ENCODE results near the gene CT47C1. TPM values are rescaled to one million over a fixed set of nuclear protein-coding genes. Genes with fewer than 3 reads are reported as not detected.

Gene CT47C1
- total and polyA plus RNA-seq, 2 donors (not counting 1 experiment from before 2014, with no cell fraction given), result not detected

GRCh38 chrX:119062750-119063374 is 9.9 kb upstream of the CT47C1 start:
- H3K36me3 ChIP-seq (replicated peaks in 1 of 2; ENCODE audit: control extremely low read depth in 1 of 2, control insufficient read depth in 1 of 2, extremely low read depth in 1 of 2, insufficient read depth in 2 of 2, low read length in 1 of 2), result no peaks in the 10 kb centered on the region
- 100% methylated on average over 1 of the region's 6 CpGs for WGBS (ENCODE audit: insufficient coverage)
- TF ChIP-seq CTCF (IDR thresholded peaks at IDR 0.05) (no peak), EZH2 (IDR thresholded peaks at IDR 0.05; ENCODE audit: borderline replicate concordance, insufficient read depth, low read depth, low read length, poor library complexity, severe bottlenecking) (no peak)
- no peak overlapping the region for H2AFZ ChIP-seq (ENCODE audit: insufficient read depth, low read depth, low read length, poor library complexity, severe bottlenecking)
- peaks cover 5% of the 10 kb centered on the region for H3K27me3 Mint-ChIP-seq
- no peak overlapping the region for H3K9ac ChIP-seq (ENCODE audit: low read length)
- CTCF ChIA-PET, result interaction anchor here (0.6 to 8.2 kb wide), 2 partner anchors 55 to 216 kb away, joined by 3 to 104 read pairs; no protein-coding TSS in a partner anchor
- H3K4me2 ChIP-seq (replicated peaks; ENCODE audit: low read depth, low read length, poor library complexity, severe bottlenecking), result no peak overlapping the region
- ATAC-seq (ENCODE audit: low read depth) (no peak), DNase-seq (no peak)
- no peak overlapping the region for H3K27ac ChIP-seq (ENCODE audit: low read length in 2 of 2)
- H3K4me3 Mint-ChIP-seq, result no peak overlapping the region
- H3K4me3 ChIP-seq (ENCODE audit: control extremely low read depth in 1 of 5, extremely low read depth in 1 of 5, insufficient read depth in 1 of 5, low read depth in 2 of 5, low read length in 4 of 5), result no peak overlapping the region
- no peaks in the 10 kb centered on the region for H3K9me3 Mint-ChIP-seq (ENCODE audit: insufficient read depth)
- H3K9me3 ChIP-seq (ENCODE audit: control extremely low read depth in 1 of 3, control insufficient read depth in 2 of 3, insufficient read depth in 1 of 3, low read length in 2 of 3), result no peaks in the 10 kb centered on the region
- H4K20me1 ChIP-seq (ENCODE audit: control insufficient read depth, insufficient read depth, low read length, poor library complexity, severe bottlenecking), result no peaks in the 10 kb centered on the region
- H3K27me3 ChIP-seq (replicated peaks in 1 of 4; ENCODE audit: control extremely low read depth in 1 of 4, control insufficient read depth in 3 of 4, insufficient read depth in 4 of 4, low read length in 3 of 4), result no peaks in the 10 kb centered on the region
- intact Hi-C loops (cut with micrococcal nuclease), result no loop called here
- H3K4me1 ChIP-seq (ENCODE audit: control insufficient read depth in 2 of 2, insufficient read depth in 2 of 2, low read length in 2 of 2), result peaks cover 0 to 6% of the 10 kb centered on the region in 2 donors
- POLR2A ChIA-PET, result no interaction called here
- H3K79me2 ChIP-seq (ENCODE audit: control insufficient read depth, insufficient read depth, low read length), result no peaks in the 10 kb centered on the region
- H3K4me1 Mint-ChIP-seq, result no peaks in the 10 kb centered on the region
- H3K27ac Mint-ChIP-seq, result no peak overlapping the region

GRCh38 chrX:119063428-119063827 is 9.4 kb upstream of the CT47C1 start:
- Histone ChIP-seq H3K9me3 (ENCODE audit: control extremely low read depth in 1 of 3, control insufficient read depth in 2 of 3, insufficient read depth in 1 of 3, low read length in 2 of 3) (no peaks in the 10 kb centered on the region), H4K20me1 (ENCODE audit: control insufficient read depth, insufficient read depth, low read length, poor library complexity, severe bottlenecking) (no peaks in the 10 kb centered on the region), H3K4me1 (ENCODE audit: control insufficient read depth in 2 of 2, insufficient read depth in 2 of 2, low read length in 2 of 2) (peaks cover 0 to 6% of the 10 kb centered on the region in 2 donors), H3K27ac (ENCODE audit: low read length in 2 of 2) (no peak overlapping the region), H3K27me3 (replicated peaks in 1 of 4; ENCODE audit: control extremely low read depth in 1 of 4, control insufficient read depth in 3 of 4, insufficient read depth in 4 of 4, low read length in 3 of 4) (no peaks in the 10 kb centered on the region), H3K4me2 (replicated peaks; ENCODE audit: low read depth, low read length, poor library complexity, severe bottlenecking) (no peak overlapping the region), H3K36me3 (replicated peaks in 1 of 2; ENCODE audit: control extremely low read depth in 1 of 2, control insufficient read depth in 1 of 2, extremely low read depth in 1 of 2, insufficient read depth in 2 of 2, low read length in 1 of 2) (no peaks in the 10 kb centered on the region), H3K9ac (ENCODE audit: low read length) (no peak overlapping the region), H3K4me3 (ENCODE audit: control extremely low read depth in 1 of 5, extremely low read depth in 1 of 5, insufficient read depth in 1 of 5, low read depth in 2 of 5, low read length in 4 of 5) (no peak overlapping the region), H3K79me2 (ENCODE audit: control insufficient read depth, insufficient read depth, low read length) (no peaks in the 10 kb centered on the region), H2AFZ (ENCODE audit: insufficient read depth, low read depth, low read length, poor library complexity, severe bottlenecking) (no peak overlapping the region)
- H3K27me3 Mint-ChIP-seq, result peaks cover 5% of the 10 kb centered on the region
- no peaks in the 10 kb centered on the region for H3K9me3 Mint-ChIP-seq (ENCODE audit: insufficient read depth)
- TF ChIP-seq CTCF (IDR thresholded peaks at IDR 0.05) (no peak), EZH2 (IDR thresholded peaks at IDR 0.05; ENCODE audit: borderline replicate concordance, insufficient read depth, low read depth, low read length, poor library complexity, severe bottlenecking) (no peak)
- WGBS (ENCODE audit: insufficient coverage), result 90% methylated on average over 3 of the region's 7 CpGs
- H3K27ac Mint-ChIP-seq, result no peak overlapping the region
- ChIA-PET POLR2A (no interaction called here), CTCF (interaction anchor here (0.6 to 8.2 kb wide), 2 partner anchors 56 to 216 kb away, joined by 3 to 104 read pairs; no protein-coding TSS in a partner anchor)
- no peaks in the 10 kb centered on the region for H3K4me1 Mint-ChIP-seq
- no peak for ATAC-seq (ENCODE audit: low read depth)
- intact Hi-C loops (cut with micrococcal nuclease), result no loop called here
- no peak overlapping the region for H3K4me3 Mint-ChIP-seq
- no peak for DNase-seq

Measured in B cell (primary cell).